CD4-positive, alpha-beta memory T cell (primary cell): ENCODE measurements around the gene BOC. TPM values are rescaled to one million over a fixed set of nuclear protein-coding genes. Genes with fewer than 3 reads are reported as not detected.
"Not testable (repeated sequence)": the region's sequence is repeated elsewhere in the genome, so short reads cannot be mapped to it uniquely, and the experiment has no call there.

Experiments
- CTCF ChIA-PET: fragments of 350-600 bp; sonication (Branson Sonifier 250); formaldehyde crosslinking; loops from one replicate; lab custom pipeline; 2021; ENCODE audit warnings: inconsistent platforms; ENCODE audit not compliant: partially characterized antibody; lab: Charles Lee
- POLR2A ChIA-PET: fragments of 350-600 bp; sonication (Branson Sonifier 250); formaldehyde crosslinking; loops from one replicate; lab custom pipeline; 2021; ENCODE audit not compliant: partially characterized antibody; lab: Charles Lee
- DNase-seq, 5 donors: peaks; one replicate each; pipeline versions ENCODE4 v3.0.0 to v3.0.0-alpha.2; 2020 to 2022; ENCODE audit warnings: mixed read lengths in 1 of 5
- H3K27ac ChIP-seq: one replicate; pipeline ENCODE4 v1.7.0; 2013; ENCODE audit warnings: low read depth, low read length
- H3K27me3 ChIP-seq: 2 replicates; pipeline ENCODE4 v1.7.0; 2013; ENCODE audit warnings: mild to moderate bottlenecking, low read length, moderate library complexity; ENCODE audit not compliant: insufficient read depth
- H3K36me3 ChIP-seq: 2 replicates; pipeline ENCODE4 v1.7.0; 2013; ENCODE audit warnings: mild to moderate bottlenecking, low read length, moderate library complexity; ENCODE audit not compliant: insufficient read depth
- H3K4me1 ChIP-seq: 2 replicates; pipeline ENCODE4 v1.7.0; 2013; ENCODE audit warnings: mild to moderate bottlenecking, low read length, moderate library complexity; ENCODE audit not compliant: insufficient read depth
- H3K4me3 ChIP-seq, 2 donors: one replicate each; pipeline ENCODE4 v1.7.0; 2013; ENCODE audit warnings: low read length in 2 of 2, mild to moderate bottlenecking in 1 of 2
- H3K9me3 ChIP-seq, 2 donors: one replicate each; pipeline ENCODE4 v1.7.0; 2013; ENCODE audit warnings: low read length in 2 of 2, control low read depth in 1 of 2; ENCODE audit not compliant: control insufficient read depth in 1 of 2
- H3K27ac Mint-ChIP-seq, 7 donors: one replicate each; pipeline ENCODE4 v1.8.0; 2020 to 2021; ENCODE audit warnings: mixed read lengths in 7 of 7, mild to moderate bottlenecking in 6 of 7, inconsistent platforms in 3 of 7, moderate library complexity in 3 of 7
- H3K27me3 Mint-ChIP-seq, 2 donors: one replicate each; pipeline ENCODE4 v1.8.0; 2020 to 2021; ENCODE audit warnings: mixed read lengths in 2 of 2
- H3K36me3 Mint-ChIP-seq, 2 donors: one replicate each; pipeline ENCODE4 v1.8.0; 2020 to 2021; ENCODE audit warnings: mixed read lengths in 2 of 2, inconsistent platforms in 1 of 2, mild to moderate bottlenecking in 1 of 2
- H3K4me1 Mint-ChIP-seq, 4 donors: one replicate each; pipeline ENCODE4 v1.8.0; 2020 to 2021; ENCODE audit warnings: mixed read lengths in 4 of 4, mild to moderate bottlenecking in 1 of 4
- H3K4me3 Mint-ChIP-seq, 8 donors: one replicate each; pipeline ENCODE4 v1.8.0; 2020 to 2021; ENCODE audit warnings: mixed read lengths in 8 of 8, mild to moderate bottlenecking in 7 of 8, moderate library complexity in 6 of 8, inconsistent platforms in 3 of 8
- H3K9me3 Mint-ChIP-seq, 8 donors: one replicate each; pipeline ENCODE4 v1.8.0; 2020 to 2021; ENCODE audit warnings: mixed read lengths in 8 of 8, mild to moderate bottlenecking in 5 of 8, inconsistent platforms in 3 of 8, moderate library complexity in 1 of 8
- intact Hi-C: fragments of 100-400 bp; cut with micrococcal nuclease; formaldehyde crosslinking; loops from one replicate; pipeline ENCODE4 v1.15.1; 2023
- polyA plus RNA-seq, 2 donors: library from polyadenylated mRNA; unstranded; fragments of 300-500 nt; fragmentation: Illumina TruSeq; gene quantifications; one replicate each; pipeline ENCODE4 v1.2.3, GENCODE V29; 2021
- total RNA-seq, 2 experiments: library from RNA; stranded (reverse); gene quantifications; one replicate each; pipeline ENCODE4 v1.2.3, GENCODE V29; 2021

BOC gene
- total and polyA plus RNA-seq, 4 experiments from 2014 or later = not detected

DNA sequence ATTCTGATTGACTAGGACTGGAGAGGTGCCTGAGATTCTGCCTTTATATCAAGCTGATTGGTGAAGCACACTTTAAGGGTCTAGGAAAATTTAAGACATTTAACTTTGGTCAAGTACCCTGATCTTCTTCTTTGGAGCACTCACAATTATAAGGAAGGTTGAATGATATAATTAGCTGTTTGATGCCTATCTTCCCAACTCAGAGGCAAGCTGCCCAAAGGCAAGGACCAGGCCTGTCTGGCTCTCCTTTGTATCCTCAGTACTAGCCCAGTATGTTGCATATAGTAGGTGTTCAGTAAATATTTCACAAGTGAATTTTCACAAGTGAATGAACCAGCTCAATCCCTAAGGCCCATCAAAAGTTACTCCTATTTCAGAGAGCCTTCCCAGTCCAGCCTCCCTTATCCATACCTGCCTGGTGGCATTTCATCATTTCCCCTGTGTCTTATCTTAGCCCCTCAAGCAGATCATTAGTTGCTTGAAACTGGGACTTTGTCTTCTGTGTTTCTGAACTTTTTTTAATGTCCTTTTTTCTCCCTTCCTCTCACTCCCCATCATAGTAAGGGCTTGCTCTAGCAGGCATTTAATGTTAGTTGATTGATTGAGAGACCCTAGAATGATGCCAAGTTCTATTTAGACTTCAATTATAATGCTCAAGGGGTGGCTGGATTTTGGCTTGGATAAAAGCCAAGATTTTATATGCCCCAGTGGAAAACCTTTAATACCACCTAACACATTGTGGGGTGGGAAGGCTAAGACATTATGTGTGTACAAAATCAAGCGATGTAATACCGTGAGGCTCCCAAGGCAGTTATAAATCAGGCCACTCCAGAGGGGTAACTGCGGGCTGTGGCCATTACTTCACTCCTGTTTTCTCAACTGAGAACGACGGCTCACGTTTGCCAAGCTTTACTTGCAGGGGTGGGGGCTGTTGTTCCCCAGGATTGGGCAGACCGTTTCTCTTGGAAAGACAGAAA, 43.2 kb upstream of the BOC start:
- no peaks in the 10 kb centered on the region for H3K4me1 Mint-ChIP-seq
- DNase-seq = no peak
- Histone ChIP-seq H3K9me3 (no peaks in the 10 kb centered on the region), H3K27ac (no peak overlapping the region), H3K4me3 (no peak overlapping the region), H3K4me1 (no peaks in the 10 kb centered on the region), H3K27me3 (no peaks in the 10 kb centered on the region), H3K36me3 (no peaks in the 10 kb centered on the region)
- POLR2A ChIA-PET = no interaction called here
- intact Hi-C loops = no loop called here
- H3K27ac Mint-ChIP-seq = no peak overlapping the region
- peaks cover 0 to 2% (median 0%) of the 10 kb centered on the region in 8 donors for H3K9me3 Mint-ChIP-seq
- H3K27me3 Mint-ChIP-seq = peaks cover 2% of the 10 kb centered on the region in 2 donors
- H3K4me3 Mint-ChIP-seq = no peak overlapping the region
- H3K36me3 Mint-ChIP-seq = no peaks in the 10 kb centered on the region
- CTCF ChIA-PET = no interaction called here

DNA sequence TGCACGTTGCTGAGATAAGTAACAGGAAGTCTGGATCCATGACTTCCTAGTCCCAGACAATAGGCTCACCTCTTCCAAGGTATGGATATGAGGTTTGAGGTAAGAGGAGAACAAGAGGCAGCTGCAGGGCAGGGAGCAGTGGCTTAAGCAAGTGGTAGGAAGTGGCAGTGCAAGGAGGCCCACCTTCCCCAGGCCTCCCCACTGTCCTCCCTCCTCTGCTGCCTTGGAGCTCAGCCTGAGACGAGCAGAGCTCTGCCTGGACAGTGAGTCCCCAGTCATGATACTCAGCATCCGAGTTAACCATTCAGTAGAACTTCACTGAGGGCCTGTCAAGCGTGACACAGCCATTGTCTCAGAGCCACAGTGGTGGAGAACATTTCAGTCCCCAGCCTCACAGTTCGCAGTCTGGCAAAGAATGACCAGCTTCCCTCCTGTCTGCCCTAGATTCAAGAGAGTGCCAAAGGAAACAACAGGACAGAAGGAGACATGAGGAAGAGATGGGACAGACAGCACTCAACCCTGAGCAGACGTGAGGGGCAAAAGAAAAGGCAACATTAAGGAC, 41.4 kb upstream of the BOC start:
- Histone ChIP-seq H3K36me3 (no peaks in the 10 kb centered on the region), H3K27ac (no peak overlapping the region), H3K9me3 (no peaks in the 10 kb centered on the region), H3K4me3 (no peak overlapping the region), H3K27me3 (no peaks in the 10 kb centered on the region), H3K4me1 (no peaks in the 10 kb centered on the region)
- Mint-ChIP-seq H3K27me3 (peaks cover 0 to 2% of the 10 kb centered on the region in 2 donors), H3K4me1 (no peaks in the 10 kb centered on the region), H3K36me3 (no peaks in the 10 kb centered on the region), H3K4me3 (no peak overlapping the region), H3K27ac (no peak overlapping the region), H3K9me3 (peaks cover 0 to 2% (median 0%) of the 10 kb centered on the region in 8 donors)
- DNase-seq = no peak
- ChIA-PET CTCF (no interaction called here), POLR2A (no interaction called here)
- intact Hi-C loops = no loop called here

DNA sequence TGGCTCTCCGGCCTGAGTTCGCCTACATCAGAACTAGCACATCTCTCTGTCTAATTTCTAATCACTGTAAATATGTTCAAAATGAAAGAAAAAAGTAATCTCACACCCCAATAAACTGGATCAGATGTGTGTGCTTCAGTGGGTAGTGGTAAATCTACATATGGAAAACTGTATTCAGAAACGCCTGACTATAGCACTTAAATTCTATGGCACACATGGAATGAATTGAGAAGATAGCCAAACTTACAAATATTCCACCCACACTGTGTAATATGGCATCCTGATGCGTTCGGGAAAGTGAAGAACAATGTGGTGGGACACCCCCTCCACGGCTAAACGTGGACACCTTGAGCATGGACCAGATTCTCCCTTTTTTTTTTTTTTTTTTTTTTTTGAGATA, 40.6 kb upstream of the BOC start:
- POLR2A ChIA-PET = no interaction called here
- intact Hi-C loops = no loop called here

DNA sequence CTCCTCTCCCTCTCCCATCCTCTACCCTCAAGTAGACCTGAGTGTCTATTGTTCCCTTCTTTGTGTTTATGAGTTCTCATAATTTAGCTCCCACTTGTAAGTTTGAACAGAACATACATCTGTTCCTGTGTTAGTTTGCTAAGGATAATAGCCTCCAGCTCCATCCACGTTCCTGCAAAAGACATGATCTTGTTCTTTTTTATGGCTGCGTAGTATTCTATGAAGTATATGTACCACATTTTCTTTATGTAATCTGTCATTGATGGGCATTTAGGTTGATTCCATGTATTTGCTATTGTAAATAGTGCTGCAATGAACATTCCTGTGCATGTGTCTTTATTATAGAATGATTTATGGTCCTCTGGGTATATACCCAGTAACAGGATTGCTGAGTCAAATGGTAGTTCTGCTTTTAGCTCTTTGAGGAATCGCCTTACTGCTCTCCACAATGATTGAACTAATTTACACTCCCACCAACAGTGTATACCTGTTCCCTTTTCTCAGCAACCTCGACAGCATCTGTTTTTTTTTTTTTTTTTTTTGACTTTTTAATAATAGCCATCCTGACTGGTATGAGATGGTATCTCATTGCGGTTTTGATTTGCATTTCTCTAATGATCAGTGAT, 39.6 kb upstream of the BOC start:
- DNase-seq, H3K36me3 Mint-ChIP-seq, H3K4me3 Mint-ChIP-seq, H3K27ac ChIP-seq, POLR2A ChIA-PET, H3K4me1 ChIP-seq, CTCF ChIA-PET, H3K27ac Mint-ChIP-seq, H3K9me3 Mint-ChIP-seq, H3K27me3 ChIP-seq, H3K9me3 ChIP-seq, intact Hi-C loops, H3K4me1 Mint-ChIP-seq, H3K36me3 ChIP-seq, H3K27me3 Mint-ChIP-seq, H3K4me3 ChIP-seq: not testable (repeated sequence)

More for the DNA sequence above, 40.6 kb upstream of the BOC start:
- peaks cover 0 to 2% (median 0%) of the 10 kb centered on the region in 8 donors for H3K9me3 Mint-ChIP-seq
- no peak overlapping the region for H3K27ac Mint-ChIP-seq
- no peak overlapping the region for H3K4me3 Mint-ChIP-seq
- Histone ChIP-seq H3K36me3 (no peaks in the 10 kb centered on the region), H3K4me3 (no peak overlapping the region), H3K27ac (no peak overlapping the region), H3K9me3 (no peaks in the 10 kb centered on the region), H3K27me3 (no peaks in the 10 kb centered on the region), H3K4me1 (no peaks in the 10 kb centered on the region)
- DNase-seq = no peak
- no peaks in the 10 kb centered on the region for H3K36me3 Mint-ChIP-seq
- CTCF ChIA-PET = no interaction called here
- H3K4me1 Mint-ChIP-seq = no peaks in the 10 kb centered on the region
- H3K27me3 Mint-ChIP-seq = peaks cover under 1 to 2% of the 10 kb centered on the region in 2 donors

DNA sequence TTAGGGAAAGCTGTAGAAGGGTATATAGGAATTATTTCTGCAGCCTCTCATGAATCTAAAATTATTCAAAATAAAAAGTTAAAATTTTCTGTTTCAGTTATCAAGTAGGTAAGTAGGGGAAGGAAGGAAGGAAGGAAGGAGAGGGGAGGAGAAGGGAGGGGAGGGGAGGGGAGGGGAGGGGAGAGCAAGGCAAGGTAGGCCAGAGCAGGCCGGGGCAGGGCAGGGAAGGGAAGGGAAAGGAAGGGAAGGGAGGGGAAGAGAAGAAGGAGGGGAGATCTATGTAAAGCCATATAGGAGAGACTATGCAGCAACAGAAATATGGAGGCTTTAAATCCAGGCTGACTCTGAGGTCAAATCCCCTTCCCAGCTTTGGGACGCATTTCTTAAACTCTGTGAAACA, 38.3 kb upstream of the BOC start:
- Mint-ChIP-seq H3K9me3 (peaks cover 0 to 2% (median 0%) of the 10 kb centered on the region in 8 donors), H3K4me1 (no peaks in the 10 kb centered on the region), H3K27me3 (peaks cover 2% of the 10 kb centered on the region in 2 donors), H3K36me3 (no peaks in the 10 kb centered on the region), H3K27ac (no peak overlapping the region), H3K4me3 (no peak overlapping the region)
- Histone ChIP-seq H3K27me3 (no peaks in the 10 kb centered on the region), H3K36me3 (no peaks in the 10 kb centered on the region), H3K4me1 (no peaks in the 10 kb centered on the region), H3K27ac (no peak overlapping the region), H3K9me3 (no peaks in the 10 kb centered on the region), H3K4me3 (no peak overlapping the region)
- CTCF ChIA-PET = interaction anchor here (1.4 kb wide), 1 partner anchor 11 kb away, joined by 3 read pairs; no protein-coding TSS in a partner anchor
- no peak for DNase-seq
- intact Hi-C loops = no loop called here
- POLR2A ChIA-PET = no interaction called here

DNA sequence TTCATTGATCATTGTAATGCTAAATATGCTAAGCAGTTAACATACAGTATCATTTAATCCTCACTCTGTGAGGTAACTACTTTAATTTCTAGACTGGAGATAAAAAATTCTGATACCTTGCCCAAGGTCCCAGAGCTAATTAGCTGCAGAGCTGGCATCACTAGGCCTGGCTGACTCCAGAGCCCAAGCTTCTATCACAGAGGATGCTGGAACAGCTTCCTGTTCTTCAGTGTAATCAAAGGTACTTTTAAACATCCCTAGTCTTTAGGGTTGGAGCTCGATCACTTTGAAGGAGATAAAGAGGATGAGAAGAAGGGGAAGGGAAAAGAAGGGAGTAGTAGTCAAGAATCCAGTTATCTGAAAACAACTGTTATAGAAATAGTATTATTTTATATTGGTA, 37.1 kb upstream of the BOC start:
- Mint-ChIP-seq H3K4me3 (no peak overlapping the region), H3K4me1 (no peaks in the 10 kb centered on the region), H3K27ac (no peak overlapping the region), H3K9me3 (peaks cover 0 to 2% (median 0%) of the 10 kb centered on the region in 8 donors), H3K27me3 (peaks cover 2% of the 10 kb centered on the region in 2 donors), H3K36me3 (no peaks in the 10 kb centered on the region)
- no peaks in the 10 kb centered on the region for H3K36me3 ChIP-seq
- H3K27ac ChIP-seq = no peak overlapping the region
- ChIA-PET CTCF (interaction anchor here (1.4 kb wide), 1 partner anchor 10 kb away, joined by 3 read pairs; no protein-coding TSS in a partner anchor), POLR2A (no interaction called here)
- H3K4me1 ChIP-seq = no peaks in the 10 kb centered on the region
- no peaks in the 10 kb centered on the region for H3K9me3 ChIP-seq
- DNase-seq = no peak
- H3K4me3 ChIP-seq = no peak overlapping the region
- H3K27me3 ChIP-seq = peaks cover 3% of the 10 kb centered on the region
- intact Hi-C loops = no loop called here

DNA sequence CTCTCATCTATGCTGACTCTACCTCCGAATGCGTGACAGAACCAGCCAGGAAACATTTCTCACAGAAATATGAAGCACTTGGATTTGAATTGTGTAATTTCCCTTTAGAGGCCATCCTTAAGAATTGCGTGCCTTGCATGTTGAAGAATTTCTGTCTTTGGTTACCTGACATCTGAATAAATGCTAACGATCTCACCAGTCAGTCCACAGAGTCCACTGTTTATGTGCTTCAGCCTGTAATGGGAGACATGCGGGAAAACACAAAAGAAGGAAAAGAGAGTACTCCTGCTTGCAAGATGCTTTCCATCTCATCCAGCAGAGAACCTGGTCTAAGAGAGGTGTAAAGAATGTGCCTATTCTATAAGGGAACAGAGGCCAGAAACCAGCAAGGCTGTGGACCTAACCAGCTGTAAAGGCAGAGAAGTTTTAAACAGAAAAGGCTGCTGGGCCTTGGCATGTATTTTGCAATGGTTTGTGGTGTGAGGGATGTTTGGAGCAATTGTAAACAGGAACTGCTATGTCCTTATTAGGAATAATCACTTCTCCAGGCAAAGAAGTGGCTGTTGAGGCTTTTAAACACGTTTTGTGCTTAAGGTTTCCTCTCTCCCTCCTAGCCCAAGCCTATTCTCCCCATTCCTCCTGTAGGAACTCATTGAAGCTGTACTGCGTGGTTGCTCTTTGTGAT, 36.4 kb upstream of the BOC start:
- no peaks in the 10 kb centered on the region for H3K4me1 Mint-ChIP-seq
- H3K36me3 Mint-ChIP-seq = no peaks in the 10 kb centered on the region
- peaks cover 2% of the 10 kb centered on the region in 2 donors for H3K27me3 Mint-ChIP-seq
- H3K4me3 ChIP-seq = no peak overlapping the region
- peaks cover 0 to 2% (median 0%) of the 10 kb centered on the region in 8 donors for H3K9me3 Mint-ChIP-seq
- H3K4me1 ChIP-seq = no peaks in the 10 kb centered on the region
- H3K27ac ChIP-seq = no peak overlapping the region
- H3K27me3 ChIP-seq = peaks cover 4% of the 10 kb centered on the region
- intact Hi-C loops = no loop called here
- DNase-seq = no peak
- H3K27ac Mint-ChIP-seq = no peak overlapping the region
- H3K36me3 ChIP-seq = no peaks in the 10 kb centered on the region
- H3K9me3 ChIP-seq = no peaks in the 10 kb centered on the region
- POLR2A ChIA-PET = no interaction called here
- CTCF ChIA-PET = no interaction called here
- H3K4me3 Mint-ChIP-seq = no peak overlapping the region
